ENCODE results near the gene DNAJC30.
A peak's percentile ranks its signal among the peaks of the same experiment; 100 is the strongest.

Gene DNAJC30

DNA sequence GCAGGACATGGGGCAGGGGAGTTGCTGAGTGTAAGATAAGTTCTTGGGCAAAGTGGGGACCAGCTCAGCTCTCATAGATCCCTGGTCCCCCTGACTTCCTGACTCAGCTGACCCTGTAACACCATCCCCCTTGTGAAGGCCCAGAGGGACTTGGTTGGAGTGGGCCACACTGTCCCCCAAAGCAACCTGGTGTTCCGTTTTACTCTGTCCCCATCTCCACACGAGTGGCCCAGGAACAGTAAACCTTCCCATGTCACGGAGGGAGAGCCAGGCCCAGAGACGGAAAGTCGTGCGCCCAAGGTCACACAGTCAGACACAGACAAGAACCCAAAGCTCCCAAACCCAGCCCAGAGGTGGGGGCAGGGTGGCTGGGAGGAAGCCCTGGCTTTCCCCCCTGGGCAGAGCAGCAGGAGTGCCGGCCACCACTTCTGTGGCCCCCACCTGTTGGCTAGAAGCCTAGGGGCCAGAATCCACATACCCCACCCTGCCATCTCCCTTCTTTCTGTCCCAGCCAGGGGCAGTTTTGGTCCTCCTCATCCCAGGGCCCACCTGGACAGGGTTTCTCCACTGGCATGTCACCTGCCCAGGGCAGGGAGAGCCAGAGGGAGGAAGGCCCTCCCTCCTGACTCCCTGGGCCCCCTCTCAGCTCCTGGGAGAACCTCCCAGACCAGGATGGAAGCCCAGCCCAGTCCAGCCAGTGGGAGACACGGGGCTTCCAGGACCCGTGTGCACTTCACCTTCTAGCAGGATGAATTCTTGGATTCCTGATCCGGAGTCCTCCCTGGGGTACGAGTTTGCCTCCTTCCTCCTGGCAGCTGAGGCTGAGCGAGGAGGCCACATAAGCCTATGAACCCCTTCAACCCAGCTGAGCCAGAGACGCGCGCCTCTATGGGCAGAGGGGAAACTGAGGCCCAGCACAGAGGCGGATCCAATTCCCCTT is 36.2 kb downstream of the DNAJC30 start:
- DNase-seq = no peak

DNA sequence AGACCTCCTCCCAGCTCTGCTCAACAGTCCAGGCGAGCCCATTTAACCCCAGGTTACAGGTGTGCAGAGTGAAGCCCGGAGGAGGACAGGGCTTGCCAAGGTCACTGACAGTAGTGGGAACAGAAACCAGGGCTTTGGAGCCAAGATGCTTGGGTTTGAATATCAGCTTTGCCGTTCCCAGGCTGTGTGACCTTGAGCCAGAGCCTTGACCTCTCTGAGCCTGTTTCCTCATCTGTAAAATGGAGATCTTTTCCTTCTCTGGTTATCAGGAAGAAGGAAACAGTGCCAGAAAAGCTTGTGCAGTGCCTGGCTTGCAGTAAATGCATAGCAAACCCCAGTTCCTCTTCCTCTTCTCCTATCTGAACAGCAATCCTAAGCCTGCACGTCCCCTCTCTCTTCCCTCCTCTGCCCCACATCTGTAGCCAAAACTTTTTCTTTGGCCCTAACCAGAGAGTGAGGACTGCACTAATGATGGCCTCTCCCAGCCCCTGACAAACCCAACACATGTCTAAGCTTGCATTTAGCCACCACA is 37.5 kb downstream of the DNAJC30 start:
- peak; percentile 48 for DNase-seq

DNA sequence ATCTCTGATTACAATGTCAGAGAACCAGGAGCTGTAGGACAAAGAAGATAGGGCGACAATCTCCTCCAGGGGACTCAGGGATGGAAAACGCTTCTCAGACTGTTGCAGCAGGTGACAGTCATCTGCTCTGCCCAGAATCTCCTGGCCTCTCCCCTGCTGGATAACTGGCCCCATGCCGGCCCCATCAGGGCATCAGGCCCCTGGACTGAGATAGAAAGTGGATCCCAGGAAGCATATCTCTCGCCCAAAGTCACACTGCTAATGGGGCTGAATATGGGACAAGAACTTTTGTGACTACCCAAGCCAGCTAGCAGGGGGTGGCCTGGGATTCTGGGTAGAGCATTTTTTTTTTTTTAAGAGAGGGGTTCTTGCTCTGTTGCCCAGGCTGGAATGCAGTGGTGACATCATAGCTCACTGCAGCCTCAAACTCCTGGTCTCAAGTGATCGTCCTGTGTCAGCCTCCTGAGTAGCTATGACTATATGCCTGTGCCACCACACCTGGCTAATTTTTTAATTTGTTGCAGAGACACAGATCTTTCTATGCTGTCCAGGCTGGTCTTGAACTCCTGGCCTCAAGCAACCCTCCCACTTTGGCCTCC is 38.5 kb downstream of the DNAJC30 start:
- DNase-seq = no peak

DNA sequence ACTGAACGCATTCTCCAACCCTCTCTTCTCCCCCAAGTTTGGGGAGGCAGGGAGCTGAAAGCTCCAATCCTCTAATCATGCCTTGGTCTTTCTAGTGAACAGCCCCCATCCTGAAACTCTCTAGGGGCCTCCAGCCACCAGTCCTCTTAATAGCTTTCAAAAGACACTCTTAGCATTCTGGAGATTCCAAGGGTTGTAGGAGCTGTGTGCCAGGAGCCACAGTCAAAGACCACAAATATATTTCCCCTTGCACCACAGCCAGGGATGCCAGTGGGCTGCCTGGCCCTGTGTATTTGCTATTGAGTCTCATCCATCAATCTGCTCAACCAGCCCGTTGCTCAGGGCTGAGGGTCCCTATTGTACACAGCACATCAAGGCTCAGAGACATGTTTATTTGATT is 40.4 kb downstream of the DNAJC30 start:
- DNase-seq = no peak

DNA sequence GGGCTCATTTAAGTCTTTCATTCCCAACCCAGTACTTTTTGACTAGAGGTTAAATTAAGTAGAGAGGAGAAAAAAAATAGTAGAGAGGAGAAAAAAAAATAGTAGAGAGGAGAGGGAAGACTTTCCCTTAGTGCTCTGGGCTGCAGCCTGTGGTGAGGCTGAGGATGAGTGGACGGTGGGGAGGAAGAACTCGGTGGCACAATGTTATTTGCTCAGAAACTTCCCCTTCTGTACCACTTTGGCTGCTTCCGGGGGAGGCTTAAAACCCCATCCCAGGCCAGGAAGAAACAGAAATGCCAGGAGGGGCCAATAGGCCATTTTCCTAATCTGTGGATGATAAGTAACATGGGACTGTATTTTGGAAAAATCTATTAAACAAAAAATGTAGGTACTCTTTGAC is 44.3 kb downstream of the DNAJC30 start:
- peak; percentile 29 for DNase-seq

GRCh38 chr7:73635428-73636200 is 47.6 kb downstream of the DNAJC30 start:
- no peak for DNase-seq

DNA sequence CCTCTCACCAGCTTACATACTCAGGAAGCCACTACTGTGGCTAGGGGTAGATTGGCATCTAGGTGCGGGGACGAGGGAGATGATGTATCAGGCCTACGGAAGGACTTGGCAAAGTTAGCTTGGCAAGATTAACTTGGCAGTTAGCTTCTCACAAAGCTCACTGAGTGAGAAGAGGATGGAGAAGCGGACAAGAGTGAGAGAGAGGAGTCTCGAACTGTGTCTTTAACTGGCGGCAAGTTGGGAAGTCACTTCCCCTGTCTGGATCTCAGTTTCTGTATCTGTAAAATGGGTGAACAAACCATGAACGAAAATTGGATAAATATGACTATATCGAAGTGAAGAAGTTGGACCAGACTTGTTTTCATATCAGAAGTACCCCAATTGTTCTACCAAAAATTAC is 49.4 kb downstream of the DNAJC30 start:
- DNase-seq = no peak

GRCh38 chr7:73633323-73633722 is 49.9 kb downstream of the DNAJC30 start:
- DNase-seq = no peak

- DNase-seq = no peak
Measured at GRCh38 chr7:73631558-73631957, 51.7 kb downstream of the DNAJC30 start.
